NCI-H69 (cell line): ENCODE data around the gene PLEKHM2.
A peak's percentile ranks its signal among the peaks of the same experiment; 100 is the strongest.

Experiments used
- DNase-seq: peaks from one replicate; lab custom pipeline; 2025; lab: John Stamatoyannopoulos, UW

PLEKHM2 gene

GRCh38 chr1:15701784-15702183, 17.7 kb downstream of the PLEKHM2 start:
- peak; percentile 41 for DNase-seq

- DNase-seq: peak; percentile 40
Observed at GRCh38 chr1:15702722-15703550, 18.8 kb downstream of the PLEKHM2 start.

GRCh38 chr1:15703562-15703961, 19.4 kb downstream of the PLEKHM2 start:
- DNase-seq: no peak

GRCh38 chr1:15704526-15705183, 20.5 kb downstream of the PLEKHM2 start:
- no peak for DNase-seq

GRCh38 chr1:15705184-15705566, 21.1 kb downstream of the PLEKHM2 start:
- no peak for DNase-seq

GRCh38 chr1:15706751-15707150, 22.6 kb downstream of the PLEKHM2 start:
- DNase-seq: no peak

- DNase-seq: no peak
Observed at GRCh38 chr1:15707239-15707925, 23.3 kb downstream of the PLEKHM2 start.

- no peak for DNase-seq
Observed at GRCh38 chr1:15708486-15709137, 24.5 kb downstream of the PLEKHM2 start.

- peak; percentile 81 for DNase-seq
Observed at GRCh38 chr1:15709226-15709625, 25.1 kb downstream of the PLEKHM2 start.

- peak; percentile 76 for DNase-seq
Observed at GRCh38 chr1:15712168-15712567, 28.0 kb downstream of the PLEKHM2 start.

- DNase-seq: no peak
Observed at GRCh38 chr1:15714406-15715136, 30.5 kb downstream of the PLEKHM2 start.

GRCh38 chr1:15717418-15718125, 33.5 kb downstream of the PLEKHM2 start:
- no peak for DNase-seq

- no peak for DNase-seq
Observed at GRCh38 chr1:15718199-15718601, 34.1 kb downstream of the PLEKHM2 start.

GRCh38 chr1:15719381-15720120, 35.4 kb downstream of the PLEKHM2 start:
- no peak for DNase-seq

- no peak for DNase-seq
Observed at GRCh38 chr1:15720861-15721260, 36.7 kb downstream of the PLEKHM2 start.

GRCh38 chr1:15722411-15722810, 38.3 kb downstream of the PLEKHM2 start:
- no peak for DNase-seq

GRCh38 chr1:15722836-15723532, 38.9 kb downstream of the PLEKHM2 start:
- no peak for DNase-seq

- peak; percentile 7 for DNase-seq
Observed at GRCh38 chr1:15723631-15724246, 39.6 kb downstream of the PLEKHM2 start.
